GM10847 (cell line): ENCODE data around the gene RNF224.
A peak's percentile ranks its signal among the peaks of the same experiment; 100 is the strongest.

Source experiments
- POLR2A ChIP-seq: IDR thresholded peaks from 2 replicates; pipeline ENCODE4 v1.6.1; 2011; ENCODE audit not compliant: insufficient read length; ENCODE audit errors: extremely low read depth

Gene RNF224

GRCh38 chr9:137200311-137201204 is 26.7 kb upstream of the RNF224 start, which contains the start of gene TPRN:
Gene TPRN (minus strand): TSS chr9:137200741. CDS start chr9:137200711, 30 bp downstream.
- peak; percentile 90 for TF ChIP-seq POLR2A

GRCh38 chr9:137201205-137201868 is 26.0 kb upstream of the RNF224 start:
- TF ChIP-seq POLR2A, result no peak

GRCh38 chr9:137202966-137203365 is 24.3 kb upstream of the RNF224 start:
- TF ChIP-seq POLR2A, result no peak

- TF ChIP-seq POLR2A, result no peak
These were observed 22.6 kb upstream of the RNF224 start for GRCh38 chr9:137204731-137205125.

GRCh38 chr9:137205126-137206069 is 21.9 kb upstream of the RNF224 start, which contains the start of the genes NDOR1 and TMEM203:
Gene NDOR1 (plus strand): TSS chr9:137205700. CDS start chr9:137205778, 78 bp downstream.
Gene TMEM203 (minus strand): TSS chr9:137205648. CDS start chr9:137205414, 234 bp downstream.
- TF ChIP-seq POLR2A, result peak; percentile 90

GRCh38 chr9:137206602-137207001 is 20.7 kb upstream of the RNF224 start:
- TF ChIP-seq POLR2A, result no peak

- no peak for TF ChIP-seq POLR2A
These were observed 15.8 kb upstream of the RNF224 start for GRCh38 chr9:137211532-137211931.

- no peak for TF ChIP-seq POLR2A
These were observed 14.8 kb upstream of the RNF224 start for GRCh38 chr9:137212520-137212919.

GRCh38 chr9:137213160-137214060 is 13.9 kb upstream of the RNF224 start:
- TF ChIP-seq POLR2A, result no peak

GRCh38 chr9:137214620-137215019 is 12.7 kb upstream of the RNF224 start:
- no peak for TF ChIP-seq POLR2A

GRCh38 chr9:137215196-137215986 is 11.9 kb upstream of the RNF224 start:
- TF ChIP-seq POLR2A, result no peak

GRCh38 chr9:137216188-137216965 is 10.9 kb upstream of the RNF224 start:
- TF ChIP-seq POLR2A, result no peak
